NCI-H748 (cell line): ENCODE results near the gene FAT4.
A peak's percentile ranks its signal among the peaks of the same experiment; 100 is the strongest.

Experiments
- DNase-seq: peaks from one replicate; lab custom pipeline; 2025; ENCODE audit not compliant: unreplicated experiment; lab: John Stamatoyannopoulos, UW

The FAT4 gene

GRCh38 chr4:125316791-125317524, 2.2 kb downstream of the FAT4 start:
- peak; percentile 47 for DNase-seq

GRCh38 chr4:125317525-125317877, 2.7 kb downstream of the FAT4 start:
- DNase-seq, result peak; percentile 47

- DNase-seq, result no peak
These were observed 4.6 kb downstream of the FAT4 start for GRCh38 chr4:125319311-125319710.

- no peak for DNase-seq
These were observed 7.1 kb downstream of the FAT4 start for GRCh38 chr4:125321709-125322365.

- DNase-seq, result no peak
These were observed 7.6 kb downstream of the FAT4 start for GRCh38 chr4:125322366-125322730.

GRCh38 chr4:125323654-125324053, 8.9 kb downstream of the FAT4 start:
- DNase-seq, result no peak

- DNase-seq, result no peak
These were observed 11.0 kb downstream of the FAT4 start for GRCh38 chr4:125325733-125326132.

GRCh38 chr4:125331116-125331515, 16.4 kb downstream of the FAT4 start:
- DNase-seq, result no peak

GRCh38 chr4:125334926-125335325, 20.2 kb downstream of the FAT4 start:
- no peak for DNase-seq

GRCh38 chr4:125338814-125339213, 24.1 kb downstream of the FAT4 start:
- DNase-seq, result no peak

- DNase-seq, result no peak
These were observed 29.4 kb downstream of the FAT4 start for GRCh38 chr4:125344198-125344597.

GRCh38 chr4:125346616-125347015, 31.9 kb downstream of the FAT4 start:
- DNase-seq, result no peak

GRCh38 chr4:125350470-125351135, 35.8 kb downstream of the FAT4 start:
- DNase-seq, result no peak

GRCh38 chr4:125352521-125352920, 37.8 kb downstream of the FAT4 start:
- DNase-seq, result no peak

GRCh38 chr4:125353131-125353530, 38.4 kb downstream of the FAT4 start:
- no peak for DNase-seq

GRCh38 chr4:125355791-125356190, 41.0 kb downstream of the FAT4 start:
- no peak for DNase-seq

- no peak for DNase-seq
These were observed 42.9 kb downstream of the FAT4 start for GRCh38 chr4:125357675-125358074.

GRCh38 chr4:125358453-125358852, 43.7 kb downstream of the FAT4 start:
- DNase-seq, result no peak

- no peak for DNase-seq
These were observed 44.6 kb downstream of the FAT4 start for GRCh38 chr4:125359363-125359762.

- DNase-seq, result no peak
These were observed 45.3 kb downstream of the FAT4 start for GRCh38 chr4:125359960-125360634.

- DNase-seq, result no peak
These were observed 46.0 kb downstream of the FAT4 start for GRCh38 chr4:125360727-125361126.
